ENCODE measurements around the gene FRS2.

DNA sequence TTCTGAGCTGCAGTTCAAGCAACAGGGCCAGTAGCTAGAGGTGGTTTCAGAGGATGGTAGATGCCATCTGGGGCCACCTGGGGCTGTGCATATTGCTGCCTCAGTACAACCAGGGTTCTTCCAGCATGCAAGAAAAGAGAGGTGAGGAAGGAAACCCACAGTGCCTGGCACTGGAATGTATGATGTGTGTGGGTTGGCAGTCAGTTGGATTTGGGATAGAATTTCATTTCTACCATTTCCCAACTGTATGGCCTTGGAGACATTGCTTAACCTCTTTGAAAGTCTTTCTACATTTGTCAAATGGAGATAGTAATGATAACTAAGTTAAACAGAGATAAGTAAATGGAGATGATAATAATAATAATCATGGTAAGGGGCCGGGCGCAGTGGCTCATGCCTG lies 150.7 kb downstream of the FRS2 start:
- TF ChIP-seq GATA3 (IDR thresholded peaks at IDR 0.05; ENCODE audit: low read depth, low read length) (no peak), GATA2 (IDR thresholded peaks at IDR 0.05; ENCODE audit: low read depth, low read length) (no peak)
